Heart left ventricle (tissue), 16 donors: Measurements from ENCODE around the gene KCNQ1. TPM values are rescaled to one million over a fixed set of nuclear protein-coding genes. Genes with fewer than 3 reads are reported as not detected.

Source experiments
- ATAC-seq, 4 donors: fragments of 200-7000 bp; cut with Tn5 transposase; one replicate each; pipeline ENCODE4 v1.9.1; 2020 to 2022; ENCODE audit warnings: moderate library complexity in 4 of 4, mild to moderate bottlenecking in 3 of 4, moderate number of reproducible peaks in 1 of 4
- DNase-seq, 5 donors: peaks; one replicate each; pipeline ENCODE4 v3.0.0-alpha.2; 2020
- H3K27ac ChIP-seq, 12 donors: fragments of 200-600 bp; sonication (generic) in 4 of 12; one replicate each; pipeline versions ENCODE4 v1.5.0 to v1.8.0; 2016 to 2022; ENCODE audit warnings: mild to moderate bottlenecking in 2 of 12
- H3K27me3 ChIP-seq, 9 donors: fragments of 200-600 bp; sonication (generic) in 2 of 9; one replicate each; pipeline versions ENCODE4 v1.5.1 to v1.8.0; 2016 to 2022; ENCODE audit warnings: mild to moderate bottlenecking in 3 of 9
- H3K36me3 ChIP-seq, 9 donors: fragments of 200-600 bp; sonication (generic) in 2 of 9; one replicate each; pipeline versions ENCODE4 v1.5.0 to v1.8.0; 2018 to 2022; ENCODE audit warnings: mild to moderate bottlenecking in 2 of 9
- H3K4me1 ChIP-seq, 12 donors: fragments of 200-600 bp; sonication (generic) in 4 of 12; one replicate each; pipeline versions ENCODE4 v1.5.0 to v1.8.0; 2016 to 2022; ENCODE audit warnings: mild to moderate bottlenecking in 3 of 12
- H3K4me3 ChIP-seq, 12 donors: fragments of 200-600 bp; sonication (generic) in 4 of 12; one replicate each; pipeline versions ENCODE4 v1.5.0 to v1.8.0; 2017 to 2022; ENCODE audit warnings: mild to moderate bottlenecking in 9 of 12, moderate library complexity in 4 of 12
- H3K9me3 ChIP-seq, 12 donors: fragments of 200-600 bp; sonication (generic) in 4 of 12; one replicate each; pipeline versions ENCODE4 v1.5.0 to v1.8.0; 2016 to 2022; ENCODE audit warnings: mild to moderate bottlenecking in 1 of 12
- POLR2A ChIP-seq, 2 donors: fragments of 450-650 bp; IDR thresholded peaks; one replicate each; pipeline ENCODE4 v1.6.1; 2017; ENCODE audit warnings: antibody characterized with exemption in 2 of 2, mild to moderate bottlenecking in 2 of 2, moderate library complexity in 2 of 2
- WGBS, 4 donors: extraction: QIAGEN DNeasy Blood & Tissue Kit in 2 of 4; methylation state at CpG; one replicate each; pipeline versions ENCODE4 v1.1.5 to v1.1.7; 2013 to 2018; 5-methylcytosine and 5-hydroxymethylcytosine counted together
- intact Hi-C, 10 donors: fragments of 100-400 bp; cut with DNase I; formaldehyde crosslinking; loops; one replicate each; pipeline versions ENCODE4 v1.11.1 to v1.14.2; 2022
- polyA plus RNA-seq, 2 donors: library from polyadenylated mRNA; stranded (reverse); fragments of 200-250 nt; gene quantifications; one replicate each; pipeline ENCODE4 v1.2.3, GENCODE V29; 2013
- total RNA-seq, 9 donors: library from RNA; depleted of rRNA in 2 of 9; stranded (reverse); fragments of >200 nt in 2 of 9; fragmentation: NEBNext Ultra II Directional in 3 of 9; extraction: Animal tissue kit (Norgen Biotek cat#: 25700) in 3 of 9; gene quantifications; one replicate each; pipeline versions ENCODE4 v1.1.0 to v1.2.4, GENCODE V29; 2016 to 2023
- TF ChIP-seq, protein P1 (sequence below), 12 donors: fragments of 200-600 bp; sonication (generic) in 4 of 12; IDR thresholded peaks; one replicate each; pipeline versions ENCODE4 v1.5.0 to v1.8.0; 2018 to 2022; ENCODE audit warnings: antibody characterized with exemption in 12 of 12, mild to moderate bottlenecking in 5 of 12
- donor health status: ischemic (EF 13 %, LVEDD 7.1; RV severe dilation, severe dysfunction).
- donor health status: healthy with polysubstance abuse.
- donor health status: DM: no; HTN: yes; CAD: no.
- donor health status: DM: no; HTN: no; CAD: no.
- donor health status: ischemic (EF 25% LVEDD 6.9; RV normal size, moderate dysfunction).
- donor health status: ischemic (EF 25% LVEDD 5.7; RV mildly dilated, moderate dysfunction).
- donor health status: healthy.
- donor health status: DM: yes; HTN: yes; CAD: no.
- donor health status: ischemic (EF 35%, LVEDD 5.7; RV mildly dilated, moderate dysfunction).
- donor health status: nonischemic (EF 11% LVEDD 7.7; RV severe dilation, severe dysfunction).
- donor health status: DM: yes; HTN: yes; CAD: no.
- donor health status: PGD.
- donor health status: ischemic (EF 29% LVEDD 5.4; RV normal size, mild dysfunction).
- donor health status: nonischemic (EF 23%, LVEDD 6.1; RV moderate dilation, normal function).

The KCNQ1 gene
- total and polyA plus RNA-seq, 11 donors, result 18.6 to 42.4 (median 31.4) TPM

DNA sequence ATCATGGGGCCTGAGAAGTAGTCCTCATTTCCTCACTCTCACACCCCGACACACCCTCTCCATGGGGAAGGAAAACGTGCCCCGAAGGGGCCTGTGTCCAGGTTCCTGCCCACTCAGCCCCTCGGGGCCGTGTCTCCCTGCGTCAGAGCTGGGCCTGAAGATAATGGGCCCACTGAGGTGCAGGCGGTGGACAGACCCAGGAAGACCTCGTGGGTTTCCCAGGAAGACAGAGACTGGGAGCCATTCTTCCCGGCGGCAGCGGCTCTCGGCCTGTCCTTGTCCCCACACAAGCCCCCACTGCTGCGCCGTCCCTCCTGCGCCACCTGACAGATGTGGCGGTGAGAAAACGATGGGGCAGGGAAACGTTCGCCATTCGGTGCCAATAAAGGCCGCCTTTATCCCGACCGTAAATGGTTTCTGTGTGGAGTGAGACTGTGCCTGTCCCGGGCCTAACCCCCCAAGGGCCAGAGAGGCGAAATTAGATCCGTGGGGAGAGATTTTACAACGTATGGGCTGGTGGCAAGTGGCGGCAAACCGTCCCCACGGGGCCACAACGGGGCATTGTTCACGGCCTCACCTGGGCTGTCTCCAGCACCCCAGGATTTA, 351.8 kb downstream of the KCNQ1 start:
- Histone ChIP-seq H3K27me3 (no peaks in the 10 kb centered on the region), H3K27ac (no peak overlapping the region), H3K36me3 (peaks cover 0 to 5% (median 0%) of the 10 kb centered on the region in 9 donors), H3K4me1 (peaks cover 0 to 8% (median 2%) of the 10 kb centered on the region in 12 donors), H3K4me3 (no peak overlapping the region), H3K9me3 (no peaks in the 10 kb centered on the region)
- 92 to 95% (median 93%) methylated on average over 30 to 32 of the region's 32 CpGs for WGBS, 4 donors
- DNase-seq, result peak; percentile 4 to 62 (median 17)
- no peak for ATAC-seq
- intact Hi-C loops, result no loop called here
- TF ChIP-seq, protein P1, sequence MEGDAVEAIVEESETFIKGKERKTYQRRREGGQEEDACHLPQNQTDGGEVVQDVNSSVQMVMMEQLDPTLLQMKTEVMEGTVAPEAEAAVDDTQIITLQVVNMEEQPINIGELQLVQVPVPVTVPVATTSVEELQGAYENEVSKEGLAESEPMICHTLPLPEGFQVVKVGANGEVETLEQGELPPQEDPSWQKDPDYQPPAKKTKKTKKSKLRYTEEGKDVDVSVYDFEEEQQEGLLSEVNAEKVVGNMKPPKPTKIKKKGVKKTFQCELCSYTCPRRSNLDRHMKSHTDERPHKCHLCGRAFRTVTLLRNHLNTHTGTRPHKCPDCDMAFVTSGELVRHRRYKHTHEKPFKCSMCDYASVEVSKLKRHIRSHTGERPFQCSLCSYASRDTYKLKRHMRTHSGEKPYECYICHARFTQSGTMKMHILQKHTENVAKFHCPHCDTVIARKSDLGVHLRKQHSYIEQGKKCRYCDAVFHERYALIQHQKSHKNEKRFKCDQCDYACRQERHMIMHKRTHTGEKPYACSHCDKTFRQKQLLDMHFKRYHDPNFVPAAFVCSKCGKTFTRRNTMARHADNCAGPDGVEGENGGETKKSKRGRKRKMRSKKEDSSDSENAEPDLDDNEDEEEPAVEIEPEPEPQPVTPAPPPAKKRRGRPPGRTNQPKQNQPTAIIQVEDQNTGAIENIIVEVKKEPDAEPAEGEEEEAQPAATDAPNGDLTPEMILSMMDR (IDR thresholded peaks at IDR 0.05), result no peak
- TF ChIP-seq POLR2A (IDR thresholded peaks at IDR 0.05), result no peak

DNA sequence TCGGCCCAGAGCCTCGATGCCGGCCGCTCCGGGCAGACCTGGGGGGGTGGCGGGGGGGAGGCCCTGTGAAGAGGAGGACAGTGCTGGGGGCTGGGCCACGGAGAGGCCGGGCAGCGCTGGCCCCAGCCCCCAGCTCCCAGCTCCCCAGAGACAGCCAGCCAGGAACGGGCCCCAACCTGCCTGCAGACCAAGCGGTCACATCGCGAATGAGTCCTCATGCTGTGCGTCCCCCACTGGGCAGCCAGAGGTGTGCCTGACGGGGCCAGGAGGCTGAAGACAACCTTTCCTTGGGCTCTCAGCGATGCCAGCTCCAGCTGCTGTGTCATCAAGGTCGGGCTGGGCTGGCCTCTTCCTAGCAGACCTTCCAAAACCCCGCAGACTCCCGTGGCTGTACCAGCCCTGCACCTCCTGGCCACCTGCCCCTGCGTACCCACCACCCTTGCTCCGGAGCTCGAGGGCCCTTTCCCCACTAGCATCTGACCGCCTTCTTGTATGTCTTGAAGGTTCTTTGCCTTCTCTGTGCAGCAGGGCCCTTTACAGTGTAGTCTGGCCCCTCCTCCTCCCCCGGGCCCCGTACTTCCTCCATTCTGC, 352.4 kb downstream of the KCNQ1 start:
- H3K27ac ChIP-seq, result no peak overlapping the region
- ATAC-seq (no peak), DNase-seq (peak; percentile 3 to 40 (median 12))
- H3K4me3 ChIP-seq, result no peak overlapping the region
- H3K4me1 ChIP-seq, result peaks cover 0 to 6% (median 0%) of the 10 kb centered on the region in 12 donors
- 89 to 94% (median 92%) methylated on average over 13 to 25 of the region's 25 CpGs for WGBS, 4 donors
- H3K36me3 ChIP-seq, result peaks cover 0 to 5% (median 0%) of the 10 kb centered on the region in 9 donors
- intact Hi-C loops, result no loop called here
- no peaks in the 10 kb centered on the region for H3K27me3 ChIP-seq
- H3K9me3 ChIP-seq, result no peaks in the 10 kb centered on the region
- TF ChIP-seq, protein P1 (IDR thresholded peaks at IDR 0.05), result no peak
- TF ChIP-seq POLR2A (IDR thresholded peaks at IDR 0.05), result no peak

DNA sequence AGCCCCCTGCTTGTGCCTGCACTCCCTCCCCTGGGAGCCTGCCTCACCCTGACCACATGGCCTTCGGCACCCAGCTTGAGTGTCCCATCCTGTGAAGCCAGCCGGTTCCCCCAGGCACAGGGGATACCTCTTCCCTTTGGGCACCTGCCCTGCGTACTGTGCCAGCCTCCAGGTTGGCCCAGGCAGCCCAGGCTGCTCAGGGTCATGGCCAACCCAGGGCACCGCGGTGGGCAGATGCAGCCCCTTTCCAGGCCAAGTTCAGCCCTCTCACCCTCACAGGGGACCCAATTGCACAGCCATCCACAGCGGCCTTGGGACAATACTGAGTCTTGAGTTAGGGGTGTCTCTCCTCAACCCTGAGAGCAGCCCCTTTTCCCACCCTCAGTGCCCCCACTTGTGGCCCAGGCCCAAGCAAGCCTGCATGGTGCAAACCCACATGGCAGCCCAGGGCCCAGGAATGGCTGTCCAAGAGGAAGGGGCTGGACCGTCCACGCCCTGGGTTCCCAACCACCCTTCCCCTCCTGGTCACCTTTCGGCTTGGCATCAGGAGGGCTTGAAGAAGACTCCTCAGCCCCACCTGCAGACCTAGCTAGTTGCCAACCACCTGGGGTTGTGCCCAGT, 353.0 kb downstream of the KCNQ1 start:
- Histone ChIP-seq H3K27ac (no peak overlapping the region), H3K4me3 (no peak overlapping the region), H3K27me3 (no peaks in the 10 kb centered on the region), H3K9me3 (no peaks in the 10 kb centered on the region), H3K36me3 (peaks cover 0 to 5% (median 0%) of the 10 kb centered on the region in 9 donors), H3K4me1 (peaks cover 0 to 6% (median 0%) of the 10 kb centered on the region in 12 donors)
- peak in 4 of 5 donors; percentile 4 to 37 (median 12) for DNase-seq
- intact Hi-C loops, result no loop called here
- no peak for ATAC-seq
- 91 to 100% (median 94%) methylated on average over 5 to 9 of the region's 9 CpGs for WGBS, 4 donors
- TF ChIP-seq, protein P1 (IDR thresholded peaks at IDR 0.05), result no peak
- no peak for TF ChIP-seq POLR2A (IDR thresholded peaks at IDR 0.05)
